ENCODE measurements around the gene F10.

Gene F10

GRCh38 chr13:113117335-113117872 is 5.2 kb upstream of the F10 start:
- DNase-seq (ENCODE audit: low read depth), result no peak

- DNase-seq (ENCODE audit: low read depth), result no peak
Observed at GRCh38 chr13:113117911-113118260, 4.7 kb upstream of the F10 start.

GRCh38 chr13:113118261-113119021 is 4.2 kb upstream of the F10 start:
- no peak for DNase-seq (ENCODE audit: low read depth)

- DNase-seq (ENCODE audit: low read depth), result no peak
Observed at GRCh38 chr13:113119166-113119821, 3.3 kb upstream of the F10 start.

GRCh38 chr13:113119822-113120189 is 2.8 kb upstream of the F10 start:
- DNase-seq (ENCODE audit: low read depth), result no peak

GRCh38 chr13:113120300-113121182 is 2.1 kb upstream of the F10 start:
- no peak for DNase-seq (ENCODE audit: low read depth)

GRCh38 chr13:113121183-113121927 is 1.2 kb upstream of the F10 start:
- no peak for DNase-seq (ENCODE audit: low read depth)

- DNase-seq (ENCODE audit: low read depth), result no peak
Observed at GRCh38 chr13:113121928-113122471, 599 bp upstream of the F10 start.

- no peak for DNase-seq (ENCODE audit: low read depth)
Observed at GRCh38 chr13:113123226-113124201, 915 bp downstream of the F10 start.

- DNase-seq (ENCODE audit: low read depth), result no peak
Observed at GRCh38 chr13:113124211-113124970, 1.8 kb downstream of the F10 start.

GRCh38 chr13:113125506-113126264 is 3.1 kb downstream of the F10 start:
- DNase-seq (ENCODE audit: low read depth), result no peak

- DNase-seq (ENCODE audit: low read depth), result no peak
Observed at GRCh38 chr13:113126265-113127150, 3.9 kb downstream of the F10 start.

- no peak for DNase-seq (ENCODE audit: low read depth)
Observed at GRCh38 chr13:113129480-113129879, 6.9 kb downstream of the F10 start.

GRCh38 chr13:113129921-113130750 is 7.5 kb downstream of the F10 start:
- DNase-seq (ENCODE audit: low read depth), result no peak

- DNase-seq (ENCODE audit: low read depth), result no peak
Observed at GRCh38 chr13:113135281-113135760, 12.7 kb downstream of the F10 start.

GRCh38 chr13:113137691-113138298 is 15.2 kb downstream of the F10 start:
- no peak for DNase-seq (ENCODE audit: low read depth)
